GM18873 (cell line): ENCODE data around the gene CDHR5.
A peak's percentile ranks its signal among the peaks of the same experiment; 100 is the strongest.

ENCODE experiments used
- ATAC-seq: cut with Tn5 transposase; IDR thresholded peaks from one replicate; pipeline ENCODE4 v1.9.1; 2021; ENCODE audit warnings: mild to moderate bottlenecking, moderate library complexity, moderate number of reproducible peaks; ENCODE audit not compliant: unreplicated experiment, low FRiP score

Gene CDHR5

GRCh38 chr11:625636-626268 is 997 bp upstream of the CDHR5 start:
- ATAC-seq: no peak

- no peak for ATAC-seq
Measured at GRCh38 chr11:623999-624704, 603 bp downstream of the CDHR5 start.

- ATAC-seq: no peak
Measured at GRCh38 chr11:623349-623869, 1.3 kb downstream of the CDHR5 start.

- ATAC-seq: no peak
Measured at GRCh38 chr11:621838-622237, 2.9 kb downstream of the CDHR5 start.

- no peak for ATAC-seq
Measured at GRCh38 chr11:620935-621814, 3.6 kb downstream of the CDHR5 start.

GRCh38 chr11:620201-620600 is 4.6 kb downstream of the CDHR5 start:
- ATAC-seq: no peak

GRCh38 chr11:619628-620050 is 5.1 kb downstream of the CDHR5 start:
- ATAC-seq: no peak

- ATAC-seq: no peak
Measured at GRCh38 chr11:618856-619627, 5.7 kb downstream of the CDHR5 start.

- ATAC-seq: no peak
Measured at GRCh38 chr11:617912-618682, 6.7 kb downstream of the CDHR5 start.

GRCh38 chr11:617199-617911 is 7.4 kb downstream of the CDHR5 start:
- ATAC-seq: no peak

- ATAC-seq: no peak
Measured at GRCh38 chr11:616320-617198, 8.2 kb downstream of the CDHR5 start.

- ATAC-seq: peak; percentile 62
Measured at GRCh38 chr11:615504-616319, 9.0 kb downstream of the CDHR5 start, which contains the start of gene IRF7. IRF7 (minus strand) TSS chr11:615950; CDS start chr11:615364, 586 bp downstream.

- peak; percentile 9 for ATAC-seq
Measured at GRCh38 chr11:614623-615503, 9.9 kb downstream of the CDHR5 start.

GRCh38 chr11:614021-614622 is 10.6 kb downstream of the CDHR5 start:
- no peak for ATAC-seq

GRCh38 chr11:613369-613968 is 11.3 kb downstream of the CDHR5 start:
- ATAC-seq: no peak
